H1 (cell line): ENCODE measurements around the gene NLRP3. TPM values are rescaled to one million over a fixed set of nuclear protein-coding genes. Genes with fewer than 3 reads are reported as not detected.

Experiments used
- CTCF ChIA-PET: fragments of 300-600 bp; sonication (Branson Sonifier 250); formaldehyde crosslinking; loops from one replicate; lab custom pipeline; 2021; ENCODE audit not compliant: partially characterized antibody; lab: Charles Lee
- POLR2A ChIA-PET: fragments of 300-600 bp; sonication (Branson Sonifier 250); formaldehyde crosslinking; loops from one replicate; lab custom pipeline; 2021; ENCODE audit warnings: inconsistent platforms; ENCODE audit not compliant: partially characterized antibody; lab: Charles Lee
- DNase-seq, 2 experiments: peaks; one replicate each; pipeline versions ENCODE4 v3.0.0 to v3.0.0-alpha.2; 2010 to 2022; ENCODE audit warnings: low spot score in 2 of 2, low read depth in 1 of 2, mixed read lengths in 1 of 2
- FAIRE-seq: peaks from 2 replicates; lab custom pipeline; 2011; peaks lifted over from hg19 to GRCh38; lab: Jason Lieb, UNC
- H2AFZ ChIP-seq: 2 replicates; pipeline ENCODE4 v1.8.1; 2012; ENCODE audit warnings: low read length, inconsistent platforms
- H2AK5ac ChIP-seq: 2 replicates; pipeline ENCODE4 v1.6.1; 2013; ENCODE audit warnings: low read depth, low read length
- H2BK120ac ChIP-seq: replicated peaks from 2 replicates; pipeline ENCODE3; 2013; ENCODE audit warnings: low read depth, low read length, inconsistent platforms
- H2BK12ac ChIP-seq: 2 replicates; pipeline ENCODE4 v1.6.1; 2013; ENCODE audit warnings: low read depth, low read length
- H2BK15ac ChIP-seq: 2 replicates; pipeline ENCODE4 v1.6.1; 2013; ENCODE audit warnings: low read length
- H2BK20ac ChIP-seq: 2 replicates; pipeline ENCODE4 v1.6.1; 2013; ENCODE audit warnings: low read length
- H2BK5ac ChIP-seq: 2 replicates; pipeline ENCODE4 v1.6.1; 2013; ENCODE audit warnings: low read depth, low read length
- H3K14ac ChIP-seq: 2 replicates; pipeline ENCODE4 v1.6.1; 2013; ENCODE audit warnings: inconsistent platforms; ENCODE audit not compliant: insufficient read length
- H3K18ac ChIP-seq: 2 replicates; pipeline ENCODE4 v1.6.1; 2013; ENCODE audit warnings: low read length; ENCODE audit errors: extremely low read depth
- H3K23ac ChIP-seq: 2 replicates; pipeline ENCODE4 v1.6.1; 2013; ENCODE audit warnings: inconsistent platforms; ENCODE audit not compliant: insufficient read length
- H3K23me2 ChIP-seq: 2 replicates; pipeline ENCODE4 v1.6.1; 2013; ENCODE audit warnings: low read depth, low read length
- H3K27ac ChIP-seq: 2 replicates; pipeline ENCODE4 v1.6.1; 2011; ENCODE audit warnings: low read depth, low read length, inconsistent platforms
- H3K27me3 ChIP-seq, 4 experiments: replicated peaks in 1 of 4; 1 replicate in 1 of 4; 2 replicates in 3 of 4; pipeline versions ENCODE4 v1.6.1 to v1.8.1; 2011 to 2013; ENCODE audit warnings: low read length in 3 of 4, mild to moderate bottlenecking in 3 of 4, inconsistent platforms in 2 of 4, mixed read lengths in 2 of 4, moderate library complexity in 1 of 4; ENCODE audit not compliant: control insufficient read depth in 3 of 4, insufficient read depth in 3 of 4; ENCODE audit errors: extremely low read depth in 1 of 4
- H3K36me3 ChIP-seq, 4 experiments: 2 replicates each; pipeline versions ENCODE4 v1.6.1 to v1.8.1; 2011 to 2013; ENCODE audit warnings: mild to moderate bottlenecking in 4 of 4, low read length in 3 of 4, moderate library complexity in 2 of 4, control low read depth in 1 of 4, inconsistent platforms in 1 of 4; ENCODE audit not compliant: insufficient read depth in 4 of 4, control insufficient read depth in 2 of 4
- H3K4ac ChIP-seq: replicated peaks from 2 replicates; pipeline ENCODE3; 2013; ENCODE audit warnings: low read length, low read depth, mixed read lengths, inconsistent platforms; ENCODE audit not compliant: insufficient read length
- H3K4me1 ChIP-seq, 4 experiments: replicated peaks in 1 of 4; 1 replicate in 1 of 4; 2 replicates in 3 of 4; pipeline versions ENCODE4 v1.6.1 to v1.8.1; 2011 to 2013; ENCODE audit warnings: low read length in 3 of 4, inconsistent platforms in 2 of 4, mixed read lengths in 1 of 4; ENCODE audit not compliant: insufficient read depth in 4 of 4, control insufficient read depth in 3 of 4
- H3K4me2 ChIP-seq, 2 experiments: 2 replicates each; pipeline versions ENCODE4 v1.6.1 to v1.8.1; 2011 to 2013; ENCODE audit warnings: low read depth in 2 of 2, low read length in 2 of 2, control low read depth in 1 of 2, inconsistent platforms in 1 of 2, mild to moderate bottlenecking in 1 of 2; ENCODE audit not compliant: insufficient read depth in 1 of 2
- H3K4me3 ChIP-seq, 4 experiments: fragments of 200-600, 300-600 bp in 1 of 4; sonication (generic), shearing (Covaris generic), sonication (Bioruptor Twin) in 1 of 4; 2 replicates each; pipeline versions ENCODE4 v1.5.1 to v1.8.1; 2011 to 2016; ENCODE audit warnings: low read length in 4 of 4, low read depth in 3 of 4, control low read depth in 2 of 4, inconsistent platforms in 2 of 4, mild to moderate bottlenecking in 2 of 4, mixed read lengths in 1 of 4, moderate library complexity in 1 of 4; ENCODE audit not compliant: insufficient read depth in 2 of 4; ENCODE audit errors: extremely low read depth in 1 of 4
- H3K56ac ChIP-seq: replicated peaks from 2 replicates; pipeline ENCODE3; 2013; ENCODE audit warnings: low read depth, mild to moderate bottlenecking, mixed read lengths, low read length, inconsistent platforms; ENCODE audit not compliant: insufficient read length
- H3K79me1 ChIP-seq: 2 replicates; pipeline ENCODE4 v1.6.1; 2013; ENCODE audit warnings: low read depth, low read length, control low read depth
- H3K79me2 ChIP-seq, 2 experiments: 2 replicates each; pipeline versions ENCODE4 v1.6.1 to v1.8.1; 2012 to 2013; ENCODE audit warnings: low read length in 2 of 2, mild to moderate bottlenecking in 2 of 2, inconsistent platforms in 1 of 2; ENCODE audit not compliant: insufficient read depth in 2 of 2, control insufficient read depth in 1 of 2
- H3K9ac ChIP-seq, 4 experiments: replicated peaks in 1 of 4; 1 replicate in 1 of 4; 2 replicates in 3 of 4; pipeline versions ENCODE4 v1.6.1 to v1.8.1; 2011 to 2013; ENCODE audit warnings: low read depth in 3 of 4, low read length in 3 of 4, control low read depth in 2 of 4, mild to moderate bottlenecking in 2 of 4, moderate library complexity in 2 of 4, inconsistent platforms in 1 of 4; ENCODE audit errors: extremely low read depth in 1 of 4
- H3K9me3 ChIP-seq, 2 experiments: 2 replicates each; pipeline versions ENCODE4 v1.6.1 to v1.8.1; 2012 to 2013; ENCODE audit warnings: mild to moderate bottlenecking in 2 of 2, moderate library complexity in 2 of 2, control low read depth in 1 of 2, inconsistent platforms in 1 of 2, low read depth in 1 of 2, low read length in 1 of 2, mixed read lengths in 1 of 2; ENCODE audit not compliant: insufficient read depth in 2 of 2
- H4K20me1 ChIP-seq, 2 experiments: replicated peaks in 1 of 2; 2 replicates each; pipeline versions ENCODE3 to v1.8.1; 2011 to 2013; ENCODE audit warnings: inconsistent platforms in 2 of 2, low read length in 2 of 2, mild to moderate bottlenecking in 1 of 2; ENCODE audit not compliant: insufficient read depth in 2 of 2, control insufficient read depth in 1 of 2
- H4K5ac ChIP-seq: 2 replicates; pipeline ENCODE4 v1.6.1; 2013; ENCODE audit warnings: low read length, low read depth, mixed read lengths, inconsistent platforms; ENCODE audit not compliant: insufficient read length
- H4K8ac ChIP-seq: 2 replicates; pipeline ENCODE4 v1.8.0; 2013; ENCODE audit warnings: mild to moderate bottlenecking, moderate library complexity, low read length, inconsistent platforms; ENCODE audit not compliant: insufficient read depth; ENCODE audit errors: extremely low read depth
- H4K91ac ChIP-seq: replicated peaks from 2 replicates; pipeline ENCODE3; 2013; ENCODE audit warnings: low read length, mixed read lengths, inconsistent platforms; ENCODE audit not compliant: insufficient read length
- TEAD4 ChIP-seq: IDR thresholded peaks from 2 replicates; pipeline ENCODE4 v1.6.1; 2012; ENCODE audit warnings: low read depth, low read length, inconsistent platforms, mixed read lengths
- WGBS, 2 experiments: shearing (Covaris generic) in 1 of 2; methylation state at CpG; one replicate each; pipeline versions ENCODE4 v1.1.6 to v1.1.7; 2013 to 2015; ENCODE audit warnings: low lambda C conversion rate in 2 of 2, mixed read lengths in 2 of 2, inconsistent platforms in 1 of 2, low coverage in 1 of 2, missing lambda C conversion rate in 1 of 2; ENCODE audit not compliant: insufficient replicate concordance in 2 of 2, insufficient coverage in 1 of 2, insufficient read length in 1 of 2; ENCODE audit errors: extremely low coverage in 1 of 2, missing lambda C conversion rate in 1 of 2; 5-methylcytosine and 5-hydroxymethylcytosine counted together
- polyA plus RNA-seq, 7 experiments: library from polyadenylated mRNA; depleted of rRNA in 3 of 7; stranded (reverse) in 5 of 7; unstranded in 2 of 7; fragments of >200 nt in 5 of 7; fragments of 200-250 nt in 2 of 7; gene quantifications; 1 replicate in 5 of 7; 2 replicates in 1 of 7; 4 replicates in 1 of 7; pipeline versions ENCODE4 v1.2.1 to v1.2.3, GENCODE V29; 2011 to 2013; ENCODE audit warnings: missing spikeins in 2 of 7, mixed read lengths in 2 of 7
- total RNA-seq: library from RNA; stranded (reverse); fragmentation: NEBNext Ultra II Directional; extraction: Animal tissue kit (Norgen Biotek cat#: 25700); gene quantifications from 2 replicates; pipeline ENCODE4 v1.2.1, GENCODE V29; 2021

NLRP3 gene
- total and polyA plus RNA-seq, 2 of the 8 experiments (the other 6 are each of a cell fraction or from before 2014, with no cell fraction given): 0.05 to 0.19 TPM

DNA sequence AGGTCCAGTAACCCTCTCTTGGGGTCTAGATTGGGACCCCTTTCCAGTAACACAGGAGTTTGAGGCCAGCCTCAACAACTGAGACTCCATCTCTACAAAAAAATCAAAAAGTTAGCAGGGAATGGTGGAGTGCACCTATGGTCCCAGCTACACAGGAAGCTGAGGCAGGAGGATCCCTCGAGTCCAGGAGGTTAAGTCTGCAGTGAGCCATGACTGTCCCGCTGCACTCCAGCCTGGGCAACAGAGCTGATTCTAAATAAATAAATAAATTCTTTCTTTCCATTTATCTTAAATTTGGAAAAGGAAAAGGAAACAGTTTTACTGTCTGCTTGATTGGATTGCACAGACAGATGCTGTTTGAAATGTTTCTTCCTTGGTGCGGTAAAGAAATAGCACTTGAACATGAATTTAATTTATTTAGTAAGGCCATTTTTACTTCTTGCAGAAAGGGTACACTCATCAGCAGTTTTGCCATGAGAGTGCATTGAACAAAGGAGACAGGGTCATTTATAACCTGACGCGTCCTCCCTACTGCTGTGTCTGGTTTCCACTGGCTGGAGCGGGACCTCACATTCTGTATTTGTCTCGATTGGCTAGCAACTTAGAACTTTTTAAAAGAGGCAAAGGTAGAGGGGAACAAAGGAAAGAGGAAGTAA, 47.4 kb upstream of the NLRP3 start:
- no peak overlapping the region for H3K4me2 ChIP-seq
- CTCF ChIA-PET: interaction anchor here (0.9 kb wide), 1 partner anchor 18 kb away, joined by 3 read pairs; no protein-coding TSS in a partner anchor

More for the DNA sequence above, 47.4 kb upstream of the NLRP3 start:
- H3K23ac ChIP-seq: no peak overlapping the region
- H4K5ac ChIP-seq: no peak overlapping the region
- H2BK15ac ChIP-seq: no peak overlapping the region
- H4K8ac ChIP-seq: no peak overlapping the region
- no peak overlapping the region for H3K56ac ChIP-seq
- no peak overlapping the region for H2BK5ac ChIP-seq
- FAIRE-seq (no peak), DNase-seq (no peak)
- no peaks in the 10 kb centered on the region for H3K79me1 ChIP-seq
- no peak overlapping the region for H3K27ac ChIP-seq
- no peak overlapping the region for H2BK20ac ChIP-seq
- POLR2A ChIA-PET: interaction anchor here (1.0 to 1.2 kb wide), 2 partner anchors 8 to 32 kb away, joined by 3 to 4 read pairs; no protein-coding TSS in a partner anchor
- H4K20me1 ChIP-seq: no peaks in the 10 kb centered on the region
- H2BK12ac ChIP-seq: no peak overlapping the region
- H3K9ac ChIP-seq: no peak overlapping the region
- no peak overlapping the region for H3K4ac ChIP-seq
- H2AFZ ChIP-seq: no peak overlapping the region
- H3K23me2 ChIP-seq: no peaks in the 10 kb centered on the region
- H3K27me3 ChIP-seq: no peaks in the 10 kb centered on the region; a peak in 1 of 7 replicates
- peaks cover 13 to 18% of the 10 kb centered on the region in 2 experiments; a peak in 3 of 4 replicates for H3K9me3 ChIP-seq
- H4K91ac ChIP-seq: no peak overlapping the region
- H2AK5ac ChIP-seq: no peak overlapping the region
- no peaks in the 10 kb centered on the region for H3K79me2 ChIP-seq
- no peaks in the 10 kb centered on the region for H3K36me3 ChIP-seq
- 82% methylated on average over 7 of the region's 7 CpGs; no CpG with 5 or more reads in 1 of the 2 experiments for WGBS, 2 experiments
- no peak overlapping the region for H3K14ac ChIP-seq
- no peak for TF ChIP-seq TEAD4
- H3K18ac ChIP-seq: no peak overlapping the region
- no peak overlapping the region for H3K4me3 ChIP-seq
- H2BK120ac ChIP-seq: no peak overlapping the region
- peaks cover 0 to 3% (median 2%) of the 10 kb centered on the region in 4 experiments; a peak in 4 of 7 replicates for H3K4me1 ChIP-seq
